GM23338 (cell line): Measurements from ENCODE around the gene HMGCLL1. TPM values are rescaled to one million over a fixed set of nuclear protein-coding genes. Genes with fewer than 3 reads are reported as not detected.

Experiments
- ATAC-seq: fragments of 200-7000 bp; cut with Tn5 transposase; 3 replicates; pipeline ENCODE4 v1.9.1; 2020
- DNase-seq: peaks from one replicate; pipeline ENCODE4 v3.0.0-alpha.2; 2015; ENCODE audit warnings: low spot score
- H2AFZ ChIP-seq: fragments of 200-600 bp; sonication (generic); 2 replicates; pipeline ENCODE4 v1.8.0; 2016; ENCODE audit warnings: antibody characterized with exemption, mild to moderate bottlenecking, moderate library complexity
- H3F3A ChIP-seq: fragments of 200-600 bp; sonication (generic); replicated peaks from 2 replicates; pipeline ENCODE4 v1.8.0; 2017; ENCODE audit warnings: antibody characterized with exemption, mixed run types, low read depth
- H3K27ac ChIP-seq: fragments of 200-600 bp; sonication (generic); 2 replicates; pipeline ENCODE4 v1.6.1; 2016; ENCODE audit warnings: low read depth
- H3K27me3 ChIP-seq: fragments of 200-600 bp; sonication (generic); 2 replicates; pipeline ENCODE4 v1.8.0; 2016; ENCODE audit warnings: mild to moderate bottlenecking, mixed run types, moderate library complexity; ENCODE audit not compliant: insufficient read depth
- H3K36me3 ChIP-seq: fragments of 200-600 bp; sonication (generic); 2 replicates; pipeline ENCODE4 v1.8.0; 2016; ENCODE audit warnings: mild to moderate bottlenecking; ENCODE audit not compliant: insufficient read depth
- H3K4me1 ChIP-seq: fragments of 200-600 bp; sonication (generic); 2 replicates; pipeline ENCODE4 v1.8.0; 2016; ENCODE audit warnings: mild to moderate bottlenecking, moderate library complexity; ENCODE audit not compliant: insufficient read depth
- H3K4me2 ChIP-seq: fragments of 200-600 bp; sonication (generic); 2 replicates; pipeline ENCODE4 v1.7.1; 2017; ENCODE audit warnings: mixed run types
- H3K4me3 ChIP-seq: fragments of 200-600 bp; sonication (generic); 2 replicates; pipeline ENCODE4 v1.6.1; 2016; ENCODE audit warnings: mixed run types
- H3K79me2 ChIP-seq: fragments of 200-600 bp; sonication (generic); replicated peaks from 2 replicates; pipeline ENCODE4 v1.8.0; 2017; ENCODE audit warnings: mild to moderate bottlenecking; ENCODE audit not compliant: insufficient read depth
- H3K9me2 ChIP-seq: fragments of 200-600 bp; sonication (generic); 2 replicates; pipeline ENCODE4 v1.8.0; 2017; ENCODE audit not compliant: insufficient read depth
- H4K20me1 ChIP-seq: fragments of 200-600 bp; sonication (generic); replicated peaks from 2 replicates; pipeline ENCODE4 v1.8.0; 2017; ENCODE audit warnings: mild to moderate bottlenecking; ENCODE audit not compliant: insufficient read depth
- H3K27ac Mint-ChIP-seq: 2 replicates; pipeline ENCODE4 v1.8.0; 2020; ENCODE audit warnings: inconsistent platforms, mild to moderate bottlenecking, moderate library complexity, mixed read lengths
- H3K27me3 Mint-ChIP-seq: 3 replicates; pipeline ENCODE4 v1.8.0; 2022; ENCODE audit warnings: low read depth, mild to moderate bottlenecking, moderate library complexity, mixed read lengths, inconsistent platforms; ENCODE audit not compliant: insufficient read depth, poor library complexity
- H3K36me3 Mint-ChIP-seq: 3 replicates; pipeline ENCODE4 v1.8.0; 2021; ENCODE audit warnings: low read depth, mild to moderate bottlenecking, inconsistent platforms, moderate library complexity, mixed read lengths
- H3K4me1 Mint-ChIP-seq: 3 replicates; pipeline ENCODE4 v1.8.0; 2020; ENCODE audit warnings: mild to moderate bottlenecking, inconsistent platforms, mixed read lengths
- H3K4me3 Mint-ChIP-seq: 3 replicates; pipeline ENCODE4 v1.8.0; 2021; ENCODE audit warnings: moderate library complexity, mild to moderate bottlenecking, inconsistent platforms, mixed read lengths
- H3K9me3 Mint-ChIP-seq: 3 replicates; pipeline ENCODE4 v1.8.0; 2020; ENCODE audit warnings: moderate library complexity, mild to moderate bottlenecking, inconsistent platforms, mixed read lengths
- EZH2 ChIP-seq: fragments of 200-600 bp; sonication (generic); IDR thresholded peaks from one replicate; pipeline ENCODE4 v1.8.0; 2017; ENCODE audit warnings: antibody characterized with exemption, mild to moderate bottlenecking, low read depth; ENCODE audit not compliant: unreplicated experiment
- EZH2phosphoT487 ChIP-seq: fragments of 200-600 bp; sonication (generic); IDR thresholded peaks from one replicate; pipeline ENCODE4 v1.8.1; 2018; ENCODE audit warnings: antibody characterized with exemption; ENCODE audit not compliant: unreplicated experiment
- NANOG ChIP-seq: IDR thresholded peaks from 2 replicates; pipeline ENCODE4 v1.6.1; 2016; ENCODE audit warnings: antibody characterized with exemption, borderline replicate concordance
- POLR2AphosphoS5 ChIP-seq: IDR thresholded peaks from 2 replicates; pipeline ENCODE4 v1.6.1; 2016; ENCODE audit warnings: antibody characterized with exemption, low read depth
- REST ChIP-seq: IDR thresholded peaks from one replicate; pipeline ENCODE4 v1.6.1; 2018; ENCODE audit warnings: antibody characterized with exemption; ENCODE audit not compliant: unreplicated experiment
- ZNF114 ChIP-seq: fragments of 250-450 bp; sonication (Bioruptor Pico); IDR thresholded peaks from 2 replicates; pipeline ENCODE4 v1.5.0; 2020; ENCODE audit warnings: mild to moderate bottlenecking, moderate library complexity
- polyA plus RNA-seq: library from polyadenylated mRNA; unstranded; fragments of >200 nt; fragmentation: Nextera tagmentation; extraction: Ambion mirVana; gene quantifications from 2 replicates; pipeline ENCODE4 v1.2.1, GENCODE V29; 2016
- total RNA-seq: library from RNA; depleted of rRNA; stranded (reverse); fragments of >200 nt; shearing (Covaris generic); gene quantifications from 2 replicates; pipeline ENCODE4 v1.2.3, GENCODE V29; 2014
- TF ChIP-seq, protein P1 (sequence below): fragments of 250-450 bp; sonication (Bioruptor Pico); IDR thresholded peaks from 2 replicates; pipeline ENCODE4 v1.5.0; 2020; ENCODE audit warnings: mild to moderate bottlenecking, moderate library complexity
- TF ChIP-seq, protein P2 (sequence below): IDR thresholded peaks from 2 replicates; pipeline ENCODE4 v1.6.1; 2016; ENCODE audit warnings: antibody characterized with exemption

The HMGCLL1 gene
- total and polyA plus RNA-seq, 2 experiments from 2014 or later: 0.24 TPM; not detected in 1

DNA sequence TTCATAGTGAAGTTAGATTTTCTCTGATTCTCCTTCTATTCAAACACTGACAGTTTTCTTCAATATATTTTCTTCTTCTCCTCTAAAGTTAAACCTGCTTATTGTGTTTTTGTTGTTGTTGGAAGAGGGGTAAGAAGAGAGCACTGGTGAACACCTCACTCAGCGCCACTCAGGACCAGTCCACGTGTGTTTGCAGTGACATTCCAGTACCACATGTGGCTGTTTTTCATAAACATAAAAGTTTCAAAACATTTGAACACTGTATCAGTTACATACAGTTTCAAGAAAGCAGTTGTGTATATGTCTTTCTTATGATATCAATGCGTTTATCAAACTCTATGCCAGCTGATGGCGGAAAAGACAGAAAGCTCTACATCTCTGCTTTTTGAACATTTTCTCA is 86.7 kb downstream of the HMGCLL1 start:
- ATAC-seq (no peak), DNase-seq (no peak)
- no peak overlapping the region for H3K4me2 ChIP-seq
- H3K27ac ChIP-seq: no peak overlapping the region
- TF ChIP-seq REST (no peak), EZH2phosphoT487 (no peak), POLR2AphosphoS5 (no peak), ZNF114 (CRISPR knock-in tag) (no peak)
- Mint-ChIP-seq H3K36me3 (no peaks in the 10 kb centered on the region), H3K4me3 (no peak overlapping the region), H3K27me3 (no peaks in the 10 kb centered on the region), H3K4me1 (no peaks in the 10 kb centered on the region), H3K9me3 (0 out of 3 replicates have a peak, but pooled peaks cover 2% of the 10 kb centered on the region), H3K27ac (no peak overlapping the region)
- H3K27me3 ChIP-seq: no peaks in the 10 kb centered on the region
- no peaks in the 10 kb centered on the region for H3K36me3 ChIP-seq
- no peaks in the 10 kb centered on the region for H3K4me1 ChIP-seq
- H3K79me2 ChIP-seq: no peaks in the 10 kb centered on the region
- no peaks in the 10 kb centered on the region for H3F3A ChIP-seq
- no peak overlapping the region for H3K4me3 ChIP-seq
- no peaks in the 10 kb centered on the region for H4K20me1 ChIP-seq
- H2AFZ ChIP-seq: 0 out of 2 replicates have a peak overlapping the region, but pooled peaks have one; percentile 6
- H3K9me2 ChIP-seq: no peaks in the 10 kb centered on the region

- Histone ChIP-seq H3K27ac (no peak overlapping the region), H3F3A (no peaks in the 10 kb centered on the region), H3K36me3 (no peaks in the 10 kb centered on the region), H3K4me1 (no peaks in the 10 kb centered on the region), H4K20me1 (no peaks in the 10 kb centered on the region), H2AFZ (no peak overlapping the region), H3K4me2 (no peak overlapping the region), H3K27me3 (no peaks in the 10 kb centered on the region), H3K9me2 (no peaks in the 10 kb centered on the region), H3K4me3 (no peak overlapping the region), H3K79me2 (no peaks in the 10 kb centered on the region)
- no peaks in the 10 kb centered on the region for H3K27me3 Mint-ChIP-seq
- 0 out of 3 replicates have a peak, but pooled peaks cover 4% of the 10 kb centered on the region for H3K9me3 Mint-ChIP-seq
- no peak for ATAC-seq
- no peak overlapping the region for H3K4me3 Mint-ChIP-seq
- no peaks in the 10 kb centered on the region for H3K4me1 Mint-ChIP-seq
- no peak for DNase-seq
- H3K36me3 Mint-ChIP-seq: no peaks in the 10 kb centered on the region
- H3K27ac Mint-ChIP-seq: no peak overlapping the region
- TF ChIP-seq POLR2AphosphoS5 (no peak), NANOG (no peak), ZNF114 (CRISPR knock-in tag) (no peak), EZH2 (no peak)
- TF ChIP-seq, protein P1, sequence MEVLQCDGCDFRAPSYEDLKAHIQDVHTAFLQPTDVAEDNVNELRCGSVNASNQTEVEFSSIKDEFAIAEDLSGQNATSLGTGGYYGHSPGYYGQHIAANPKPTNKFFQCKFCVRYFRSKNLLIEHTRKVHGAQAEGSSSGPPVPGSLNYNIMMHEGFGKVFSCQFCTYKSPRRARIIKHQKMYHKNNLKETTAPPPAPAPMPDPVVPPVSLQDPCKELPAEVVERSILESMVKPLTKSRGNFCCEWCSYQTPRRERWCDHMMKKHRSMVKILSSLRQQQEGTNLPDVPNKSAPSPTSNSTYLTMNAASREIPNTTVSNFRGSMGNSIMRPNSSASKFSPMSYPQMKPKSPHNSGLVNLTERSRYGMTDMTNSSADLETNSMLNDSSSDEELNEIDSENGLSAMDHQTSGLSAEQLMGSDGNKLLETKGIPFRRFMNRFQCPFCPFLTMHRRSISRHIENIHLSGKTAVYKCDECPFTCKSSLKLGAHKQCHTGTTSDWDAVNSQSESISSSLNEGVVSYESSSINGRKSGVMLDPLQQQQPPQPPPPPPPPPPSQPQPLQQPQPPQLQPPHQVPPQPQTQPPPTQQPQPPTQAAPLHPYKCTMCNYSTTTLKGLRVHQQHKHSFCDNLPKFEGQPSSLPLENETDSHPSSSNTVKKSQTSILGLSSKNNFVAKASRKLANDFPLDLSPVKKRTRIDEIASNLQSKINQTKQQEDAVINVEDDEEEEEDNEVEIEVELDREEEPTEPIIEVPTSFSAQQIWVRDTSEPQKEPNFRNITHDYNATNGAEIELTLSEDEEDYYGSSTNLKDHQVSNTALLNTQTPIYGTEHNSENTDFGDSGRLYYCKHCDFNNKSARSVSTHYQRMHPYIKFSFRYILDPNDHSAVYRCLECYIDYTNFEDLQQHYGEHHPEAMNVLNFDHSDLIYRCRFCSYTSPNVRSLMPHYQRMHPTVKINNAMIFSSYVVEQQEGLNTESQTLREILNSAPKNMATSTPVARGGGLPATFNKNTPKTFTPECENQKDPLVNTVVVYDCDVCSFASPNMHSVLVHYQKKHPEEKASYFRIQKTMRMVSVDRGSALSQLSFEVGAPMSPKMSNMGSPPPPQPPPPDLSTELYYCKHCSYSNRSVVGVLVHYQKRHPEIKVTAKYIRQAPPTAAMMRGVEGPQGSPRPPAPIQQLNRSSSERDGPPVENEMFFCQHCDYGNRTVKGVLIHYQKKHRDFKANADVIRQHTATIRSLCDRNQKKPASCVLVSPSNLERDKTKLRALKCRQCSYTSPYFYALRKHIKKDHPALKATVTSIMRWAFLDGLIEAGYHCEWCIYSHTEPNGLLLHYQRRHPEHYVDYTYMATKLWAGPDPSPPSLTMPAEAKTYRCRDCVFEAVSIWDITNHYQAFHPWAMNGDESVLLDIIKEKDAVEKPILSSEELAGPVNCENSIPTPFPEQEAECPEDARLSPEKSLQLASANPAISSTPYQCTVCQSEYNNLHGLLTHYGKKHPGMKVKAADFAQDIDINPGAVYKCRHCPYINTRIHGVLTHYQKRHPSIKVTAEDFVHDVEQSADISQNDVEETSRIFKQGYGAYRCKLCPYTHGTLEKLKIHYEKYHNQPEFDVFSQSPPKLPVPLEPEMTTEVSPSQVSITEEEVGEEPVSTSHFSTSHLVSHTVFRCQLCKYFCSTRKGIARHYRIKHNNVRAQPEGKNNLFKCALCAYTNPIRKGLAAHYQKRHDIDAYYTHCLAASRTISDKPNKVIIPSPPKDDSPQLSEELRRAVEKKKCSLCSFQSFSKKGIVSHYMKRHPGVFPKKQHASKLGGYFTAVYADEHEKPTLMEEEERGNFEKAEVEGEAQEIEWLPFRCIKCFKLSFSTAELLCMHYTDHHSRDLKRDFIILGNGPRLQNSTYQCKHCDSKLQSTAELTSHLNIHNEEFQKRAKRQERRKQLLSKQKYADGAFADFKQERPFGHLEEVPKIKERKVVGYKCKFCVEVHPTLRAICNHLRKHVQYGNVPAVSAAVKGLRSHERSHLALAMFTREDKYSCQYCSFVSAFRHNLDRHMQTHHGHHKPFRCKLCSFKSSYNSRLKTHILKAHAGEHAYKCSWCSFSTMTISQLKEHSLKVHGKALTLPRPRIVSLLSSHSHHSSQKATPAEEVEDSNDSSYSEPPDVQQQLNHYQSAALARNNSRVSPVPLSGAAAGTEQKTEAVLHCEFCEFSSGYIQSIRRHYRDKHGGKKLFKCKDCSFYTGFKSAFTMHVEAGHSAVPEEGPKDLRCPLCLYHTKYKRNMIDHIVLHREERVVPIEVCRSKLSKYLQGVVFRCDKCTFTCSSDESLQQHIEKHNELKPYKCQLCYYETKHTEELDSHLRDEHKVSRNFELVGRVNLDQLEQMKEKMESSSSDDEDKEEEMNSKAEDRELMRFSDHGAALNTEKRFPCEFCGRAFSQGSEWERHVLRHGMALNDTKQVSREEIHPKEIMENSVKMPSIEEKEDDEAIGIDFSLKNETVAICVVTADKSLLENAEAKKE (CRISPR knock-in tag): no peak
- TF ChIP-seq, protein P2, sequence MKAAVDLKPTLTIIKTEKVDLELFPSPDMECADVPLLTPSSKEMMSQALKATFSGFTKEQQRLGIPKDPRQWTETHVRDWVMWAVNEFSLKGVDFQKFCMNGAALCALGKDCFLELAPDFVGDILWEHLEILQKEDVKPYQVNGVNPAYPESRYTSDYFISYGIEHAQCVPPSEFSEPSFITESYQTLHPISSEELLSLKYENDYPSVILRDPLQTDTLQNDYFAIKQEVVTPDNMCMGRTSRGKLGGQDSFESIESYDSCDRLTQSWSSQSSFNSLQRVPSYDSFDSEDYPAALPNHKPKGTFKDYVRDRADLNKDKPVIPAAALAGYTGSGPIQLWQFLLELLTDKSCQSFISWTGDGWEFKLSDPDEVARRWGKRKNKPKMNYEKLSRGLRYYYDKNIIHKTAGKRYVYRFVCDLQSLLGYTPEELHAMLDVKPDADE: no peak
These were observed 88.1 kb downstream of the HMGCLL1 start for GRCh38 chr6:55490871-55491270.
